ENCODE measurements around the gene RANBP1. TPM values are rescaled to one million over a fixed set of nuclear protein-coding genes. Genes with fewer than 3 reads are reported as not detected.
A peak's percentile ranks its signal among the peaks of the same experiment; 100 is the strongest.

The RANBP1 gene
- total RNA-seq, 1 experiment from 2014 or later, result 522 TPM

DNA sequence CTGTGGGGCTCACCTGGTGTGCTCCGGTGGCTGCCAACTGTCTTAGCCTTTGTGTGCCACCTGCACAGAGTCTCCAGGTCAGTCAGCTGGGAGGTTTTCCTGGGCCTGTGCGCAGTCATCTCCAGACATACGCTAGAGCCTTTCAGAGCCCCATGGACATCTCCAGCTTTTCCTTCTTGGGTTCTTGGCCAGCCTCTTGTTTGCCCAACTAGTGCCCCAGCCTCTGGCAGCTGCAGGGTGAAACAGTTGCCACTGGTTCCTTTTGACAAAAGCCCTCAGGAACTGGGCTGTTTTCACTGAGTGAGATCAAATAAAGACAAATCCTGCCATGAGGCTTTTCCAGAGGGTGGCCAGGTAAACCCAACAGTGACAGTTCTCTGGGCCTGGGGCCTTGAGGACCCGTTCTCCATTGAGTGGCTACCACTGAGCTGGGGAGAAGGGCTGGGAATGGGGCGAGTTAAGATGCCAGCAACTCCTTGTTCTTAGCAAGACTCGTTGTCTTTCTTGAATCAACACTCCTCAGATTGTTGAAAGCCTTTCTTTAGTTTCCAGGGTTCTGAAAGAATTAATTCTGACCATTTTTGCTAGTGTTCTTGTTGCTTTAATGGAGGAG lies 16.7 kb upstream of the RANBP1 start:
- H3K27me3 Mint-ChIP-seq (ENCODE audit: low read depth), result no peaks in the 10 kb centered on the region; the same call in 1 of the 2 replicates
- H4K91ac ChIP-seq (ENCODE audit: insufficient read length, low read depth, low read length), result no peak overlapping the region
- no peak overlapping the region for H2BK12ac ChIP-seq (ENCODE audit: insufficient read length, low read depth, low read length)
- H2AFZ ChIP-seq (ENCODE audit: low read length), result no peak overlapping the region
- no peak overlapping the region for H2BK20ac ChIP-seq (ENCODE audit: low read depth, low read length, poor library complexity, severe bottlenecking)
- H3K79me1 ChIP-seq (ENCODE audit: insufficient read depth, low read depth, low read length, poor library complexity, severe bottlenecking), result peaks cover 2% of the 10 kb centered on the region
- no peak overlapping the region for H4K5ac ChIP-seq (ENCODE audit: insufficient read length, low read depth, low read length)
- H3K56ac ChIP-seq (ENCODE audit: insufficient read length, low read depth, low read length), result no peak overlapping the region
- H3K27ac Mint-ChIP-seq, result peak overlapping the region in 1 of 3 experiments; percentile 83; a peak in 2 of 7 replicates
- TF ChIP-seq, protein P1, sequence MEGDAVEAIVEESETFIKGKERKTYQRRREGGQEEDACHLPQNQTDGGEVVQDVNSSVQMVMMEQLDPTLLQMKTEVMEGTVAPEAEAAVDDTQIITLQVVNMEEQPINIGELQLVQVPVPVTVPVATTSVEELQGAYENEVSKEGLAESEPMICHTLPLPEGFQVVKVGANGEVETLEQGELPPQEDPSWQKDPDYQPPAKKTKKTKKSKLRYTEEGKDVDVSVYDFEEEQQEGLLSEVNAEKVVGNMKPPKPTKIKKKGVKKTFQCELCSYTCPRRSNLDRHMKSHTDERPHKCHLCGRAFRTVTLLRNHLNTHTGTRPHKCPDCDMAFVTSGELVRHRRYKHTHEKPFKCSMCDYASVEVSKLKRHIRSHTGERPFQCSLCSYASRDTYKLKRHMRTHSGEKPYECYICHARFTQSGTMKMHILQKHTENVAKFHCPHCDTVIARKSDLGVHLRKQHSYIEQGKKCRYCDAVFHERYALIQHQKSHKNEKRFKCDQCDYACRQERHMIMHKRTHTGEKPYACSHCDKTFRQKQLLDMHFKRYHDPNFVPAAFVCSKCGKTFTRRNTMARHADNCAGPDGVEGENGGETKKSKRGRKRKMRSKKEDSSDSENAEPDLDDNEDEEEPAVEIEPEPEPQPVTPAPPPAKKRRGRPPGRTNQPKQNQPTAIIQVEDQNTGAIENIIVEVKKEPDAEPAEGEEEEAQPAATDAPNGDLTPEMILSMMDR (conservative IDR thresholded peaks at IDR 0.05), result no peak
- no CpG with 5 or more reads among the region's 6 CpGs for WGBS (ENCODE audit: extremely low coverage, insufficient read length, low lambda C conversion rate)
- no peaks in the 10 kb centered on the region for H3K9me3 Mint-ChIP-seq
- no peak overlapping the region for H2AK5ac ChIP-seq (ENCODE audit: insufficient read length, low read length)
- H3K27me3 ChIP-seq (ENCODE audit: insufficient read depth, low read length), result no peaks in the 10 kb centered on the region; the same call in 1 of the 2 replicates
- no peak for DNase-seq
- peaks cover 19 to 22% of the 10 kb centered on the region in 2 experiments for H3K4me1 Mint-ChIP-seq
- no peak overlapping the region for H3K18ac ChIP-seq (ENCODE audit: insufficient read length, low read depth, low read length)
- no peak overlapping the region for H3K23ac ChIP-seq (ENCODE audit: insufficient read length, low read depth, low read length)
- H3K9ac ChIP-seq (ENCODE audit: extremely low read depth, insufficient read length, low read length), result no peak overlapping the region
- peaks cover 55 to 96% (median 95%) of the 10 kb centered on the region in 3 experiments for H3K36me3 Mint-ChIP-seq (ENCODE audit: insufficient read depth in 1 of 3, low read depth in 3 of 3)
- H2BK15ac ChIP-seq (ENCODE audit: low read depth, low read length), result no peak overlapping the region
- H3K4me3 Mint-ChIP-seq, result no peak overlapping the region
- no peak overlapping the region for H2BK120ac ChIP-seq (ENCODE audit: low read depth, low read length, poor library complexity, severe bottlenecking)
- no peak overlapping the region for H3K27ac ChIP-seq (ENCODE audit: insufficient read length, low read depth, low read length)
- H4K8ac ChIP-seq (replicated peaks; ENCODE audit: insufficient read length, low read depth, low read length), result no peak overlapping the region
- H3K4ac ChIP-seq (ENCODE audit: low read depth, low read length), result no peak overlapping the region
- H3K4me1 ChIP-seq (ENCODE audit: insufficient read depth, low read length), result peaks cover 2% of the 10 kb centered on the region; the same call in 1 of the 2 replicates
- H3K9me3 ChIP-seq (ENCODE audit: control insufficient read depth, low read depth, low read length), result no peaks in the 10 kb centered on the region
- H3T11ph ChIP-seq (ENCODE audit: low read length), result no peak overlapping the region
- H4K20me1 ChIP-seq (ENCODE audit: control insufficient read depth, insufficient read depth, insufficient read length), result no peaks in the 10 kb centered on the region
- H3K4me2 ChIP-seq (ENCODE audit: insufficient read depth, insufficient read length, low read length), result no peak overlapping the region
- 0 out of 2 replicates have a peak, but pooled peaks cover 2% of the 10 kb centered on the region for H3K79me2 ChIP-seq (ENCODE audit: insufficient read depth, low read length)
- no peak overlapping the region for H2BK5ac ChIP-seq (ENCODE audit: insufficient read length, low read length)
- no peaks in the 10 kb centered on the region for H3K23me2 ChIP-seq (ENCODE audit: insufficient read length, low read depth, low read length, poor library complexity, severe bottlenecking)
- H3K14ac ChIP-seq (ENCODE audit: insufficient read depth, low read length), result no peak overlapping the region

Data from H9 (cell line).